AG04450 (cell line): ENCODE data around the gene SND1. TPM values are rescaled to one million over a fixed set of nuclear protein-coding genes. Genes with fewer than 3 reads are reported as not detected.

Experiments used
- CTCF ChIA-PET: fragments of 300-600, 350-600 bp; formaldehyde crosslinking; extraction: SDS; loops from one replicate; lab custom pipeline; 2022; ENCODE audit warnings: antibody characterized with exemption, inconsistent platforms; lab: Charles Lee
- POLR2A ChIA-PET: fragments of 350-600 bp; formaldehyde crosslinking; extraction: SDS; loops from one replicate; lab custom pipeline; 2021; ENCODE audit warnings: antibody characterized with exemption, inconsistent platforms; lab: Yijun Ruan, JAX
- DNase-seq: peaks from one replicate; pipeline ENCODE4 v3.0.0-alpha.2; 2011; ENCODE audit warnings: low read depth, low spot score
- H3K27ac ChIP-seq: one replicate; pipeline ENCODE4 v1.5.1; 2012; ENCODE audit warnings: low read depth, low read length, control low read depth
- H3K27me3 ChIP-seq: one replicate; pipeline ENCODE4 v1.6.0; 2012; ENCODE audit warnings: low read length; ENCODE audit not compliant: control insufficient read depth, insufficient read depth
- H3K4me3 ChIP-seq: 2 replicates; pipeline ENCODE4 v1.5.1; 2011; ENCODE audit warnings: mild to moderate bottlenecking, low read depth, low read length, control low read depth
- H3K9me3 ChIP-seq: 2 replicates; pipeline ENCODE4 v1.5.1; 2012; ENCODE audit warnings: low read length; ENCODE audit not compliant: control insufficient read depth, insufficient read depth
- polyA plus RNA-seq: library from polyadenylated mRNA; depleted of rRNA; stranded (reverse); fragments of >200 nt; gene quantifications from 2 replicates; pipeline ENCODE4 v1.2.3, GENCODE V29; 2011
- TF ChIP-seq, protein P1 (sequence below): IDR thresholded peaks from 2 replicates; pipeline ENCODE4 v1.5.1; 2011; ENCODE audit warnings: low read depth, low read length, control low read depth, inconsistent platforms

The SND1 gene
- polyA plus RNA-seq, 1 experiment, result 247 TPM

- CTCF ChIA-PET, result no interaction called here
- TF ChIP-seq, protein P1, sequence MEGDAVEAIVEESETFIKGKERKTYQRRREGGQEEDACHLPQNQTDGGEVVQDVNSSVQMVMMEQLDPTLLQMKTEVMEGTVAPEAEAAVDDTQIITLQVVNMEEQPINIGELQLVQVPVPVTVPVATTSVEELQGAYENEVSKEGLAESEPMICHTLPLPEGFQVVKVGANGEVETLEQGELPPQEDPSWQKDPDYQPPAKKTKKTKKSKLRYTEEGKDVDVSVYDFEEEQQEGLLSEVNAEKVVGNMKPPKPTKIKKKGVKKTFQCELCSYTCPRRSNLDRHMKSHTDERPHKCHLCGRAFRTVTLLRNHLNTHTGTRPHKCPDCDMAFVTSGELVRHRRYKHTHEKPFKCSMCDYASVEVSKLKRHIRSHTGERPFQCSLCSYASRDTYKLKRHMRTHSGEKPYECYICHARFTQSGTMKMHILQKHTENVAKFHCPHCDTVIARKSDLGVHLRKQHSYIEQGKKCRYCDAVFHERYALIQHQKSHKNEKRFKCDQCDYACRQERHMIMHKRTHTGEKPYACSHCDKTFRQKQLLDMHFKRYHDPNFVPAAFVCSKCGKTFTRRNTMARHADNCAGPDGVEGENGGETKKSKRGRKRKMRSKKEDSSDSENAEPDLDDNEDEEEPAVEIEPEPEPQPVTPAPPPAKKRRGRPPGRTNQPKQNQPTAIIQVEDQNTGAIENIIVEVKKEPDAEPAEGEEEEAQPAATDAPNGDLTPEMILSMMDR, result no peak
- H3K9me3 ChIP-seq, result no peaks in the 10 kb centered on the region
These were observed 237.7 kb downstream of the SND1 start for GRCh38 chr7:127889677-127890076.

GRCh38 chr7:127890726-127891125, 238.7 kb downstream of the SND1 start:
- H3K27ac ChIP-seq, result no peak overlapping the region
- TF ChIP-seq, protein P1, result no peak
- no peak overlapping the region for H3K4me3 ChIP-seq
- no peak for DNase-seq
- H3K9me3 ChIP-seq, result no peaks in the 10 kb centered on the region
- ChIA-PET CTCF (no interaction called here), POLR2A (no interaction called here)
- H3K27me3 ChIP-seq, result no peaks in the 10 kb centered on the region

More at GRCh38 chr7:127889677-127890076, 237.7 kb downstream of the SND1 start:
- Histone ChIP-seq H3K27me3 (no peaks in the 10 kb centered on the region), H3K4me3 (no peak overlapping the region), H3K27ac (no peak overlapping the region)
- POLR2A ChIA-PET, result no interaction called here
- DNase-seq, result no peak

GRCh38 chr7:127891144-127891543, 239.2 kb downstream of the SND1 start:
- H3K4me3 ChIP-seq, result no peak overlapping the region
- POLR2A ChIA-PET, result no interaction called here
- no peak overlapping the region for H3K27ac ChIP-seq
- H3K27me3 ChIP-seq, result no peaks in the 10 kb centered on the region
- no peak for DNase-seq
- no peaks in the 10 kb centered on the region for H3K9me3 ChIP-seq
- CTCF ChIA-PET, result no interaction called here
- TF ChIP-seq, protein P1, result no peak

DNA sequence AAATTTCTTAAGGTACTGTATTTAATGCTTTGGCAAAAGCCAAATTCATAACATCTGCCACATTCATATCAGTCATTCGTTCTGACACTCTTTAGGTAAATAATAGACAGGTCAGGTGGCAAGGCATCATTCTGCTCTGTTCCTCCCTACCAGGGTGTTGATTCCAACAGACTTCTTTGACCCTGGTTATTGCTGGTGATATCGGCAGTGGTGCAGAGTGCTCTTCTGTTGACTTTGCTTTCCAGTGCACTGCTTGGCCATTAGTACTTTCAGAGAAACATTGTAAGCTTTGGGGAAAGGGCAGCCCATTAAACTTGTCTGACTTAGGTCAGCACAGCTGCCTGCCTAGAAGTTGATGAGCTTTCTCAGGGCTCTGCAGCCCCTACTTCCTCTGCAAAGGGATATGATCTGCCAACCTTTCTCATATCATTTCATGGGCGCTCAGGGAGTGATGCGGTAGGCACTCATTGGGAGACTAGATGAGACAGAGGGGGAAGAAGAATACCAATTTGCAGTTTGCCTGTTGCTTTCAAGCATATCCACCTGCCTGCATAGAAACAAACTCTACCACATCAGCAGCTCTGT, 240.0 kb downstream of the SND1 start:
- CTCF ChIA-PET, result no interaction called here

More for the DNA sequence above, 240.0 kb downstream of the SND1 start:
- POLR2A ChIA-PET, result no interaction called here
- TF ChIP-seq, protein P1, result no peak
- no peaks in the 10 kb centered on the region for H3K27me3 ChIP-seq
- no peak for DNase-seq
- no peak overlapping the region for H3K27ac ChIP-seq
- H3K4me3 ChIP-seq, result no peak overlapping the region
- H3K9me3 ChIP-seq, result no peaks in the 10 kb centered on the region
